SK-N-SH (cell line): ENCODE measurements around the gene FNDC1.

Experiments
- CTCF ChIP-seq: fragments of 200-600 bp; sonication (generic); IDR thresholded peaks from 2 replicates; pipeline ENCODE4 v1.6.1; 2017; ENCODE audit warnings: antibody characterized with exemption, mild to moderate bottlenecking, moderate library complexity
- ELF1 ChIP-seq: IDR thresholded peaks from 2 replicates; pipeline ENCODE4 v1.4.0; 2012
- EZH2phosphoT487 ChIP-seq: fragments of 200-600 bp; sonication (generic); IDR thresholded peaks from 2 replicates; pipeline ENCODE4 v1.6.1; 2017; ENCODE audit warnings: low read depth, mixed run types, mild to moderate bottlenecking, antibody characterized with exemption, moderate library complexity, borderline replicate concordance
- FOSL2 ChIP-seq: IDR thresholded peaks from 2 replicates; pipeline ENCODE4 v1.4.0; 2012; ENCODE audit warnings: low read depth, mild to moderate bottlenecking, moderate library complexity, borderline replicate concordance
- NFIC ChIP-seq: IDR thresholded peaks from 2 replicates; pipeline ENCODE4 v1.4.0; 2012; ENCODE audit warnings: borderline replicate concordance
- NRF1 ChIP-seq: IDR thresholded peaks from 2 replicates; pipeline ENCODE4 v1.6.1; 2012; ENCODE audit warnings: low read depth, mild to moderate bottlenecking, low read length
- POLR2AphosphoS5 ChIP-seq: IDR thresholded peaks from 2 replicates; pipeline ENCODE4 v1.6.1; 2012; ENCODE audit warnings: low read depth, low read length
- SIN3A ChIP-seq: IDR thresholded peaks from 2 replicates; pipeline ENCODE4 v1.6.1; 2012; ENCODE audit warnings: low read depth, mild to moderate bottlenecking, low read length, moderate library complexity, borderline replicate concordance
- TCF12 ChIP-seq: IDR thresholded peaks from 2 replicates; pipeline ENCODE4 v1.4.0; 2012
- TF ChIP-seq, protein P1 (sequence below): fragments of 150-350 bp; IDR thresholded peaks from 2 replicates; pipeline ENCODE4 v1.6.1; 2017; ENCODE audit warnings: antibody characterized with exemption, low read length, low read depth, borderline replicate concordance
- TF ChIP-seq, protein P2 (sequence below): IDR thresholded peaks from 2 replicates; pipeline ENCODE4 v1.6.1; 2012; ENCODE audit warnings: mild to moderate bottlenecking, low read depth, low read length, moderate library complexity
- TF ChIP-seq, protein P3 (sequence below): IDR thresholded peaks from 2 replicates; pipeline ENCODE4; 2012

DNA sequence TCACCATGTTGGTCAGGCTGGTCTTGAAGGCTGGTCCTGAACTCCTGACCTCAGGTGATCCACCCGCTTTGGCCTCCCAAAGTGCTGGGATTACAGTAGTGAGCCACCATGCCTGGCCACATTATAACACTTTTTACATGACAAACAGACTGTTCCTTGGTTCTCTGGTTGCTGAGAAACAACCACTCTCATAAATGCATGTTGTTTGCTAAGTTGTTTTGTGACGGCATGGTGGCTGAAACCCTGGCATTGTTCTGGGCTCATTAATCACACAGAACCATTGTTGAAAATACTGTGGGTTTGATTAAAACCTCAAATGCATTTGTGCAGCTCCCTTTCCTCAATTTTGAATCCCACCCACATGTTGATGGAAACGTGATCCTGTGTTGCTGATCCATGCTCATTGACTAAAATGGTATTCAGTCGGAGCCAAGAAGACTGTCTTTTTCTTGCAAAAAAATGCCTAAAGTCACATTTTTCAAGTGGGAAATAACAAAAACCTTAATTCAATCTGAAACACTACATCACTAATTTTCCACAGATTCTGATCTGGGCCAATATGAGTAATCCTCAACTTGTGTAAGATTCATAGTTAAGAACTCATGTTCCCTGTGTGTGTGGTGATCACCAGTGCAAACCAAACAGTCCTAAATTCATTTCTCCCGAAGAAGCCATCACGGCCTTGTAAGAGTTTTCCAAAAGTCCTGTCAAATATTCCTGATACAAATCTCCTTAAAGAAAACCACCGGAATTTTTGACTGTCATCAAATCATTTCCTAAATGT is 132.8 kb downstream of the FNDC1 start:
- TF ChIP-seq NRF1 (no peak), CTCF (no peak), TCF12 (no peak), EZH2phosphoT487 (no peak), SIN3A (no peak), POLR2AphosphoS5 (no peak), FOSL2 (no peak), NFIC (no peak), ELF1 (no peak)
- TF ChIP-seq, protein P1, sequence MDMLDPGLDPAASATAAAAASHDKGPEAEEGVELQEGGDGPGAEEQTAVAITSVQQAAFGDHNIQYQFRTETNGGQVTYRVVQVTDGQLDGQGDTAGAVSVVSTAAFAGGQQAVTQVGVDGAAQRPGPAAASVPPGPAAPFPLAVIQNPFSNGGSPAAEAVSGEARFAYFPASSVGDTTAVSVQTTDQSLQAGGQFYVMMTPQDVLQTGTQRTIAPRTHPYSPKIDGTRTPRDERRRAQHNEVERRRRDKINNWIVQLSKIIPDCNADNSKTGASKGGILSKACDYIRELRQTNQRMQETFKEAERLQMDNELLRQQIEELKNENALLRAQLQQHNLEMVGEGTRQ: no peak
- TF ChIP-seq, protein P2, sequence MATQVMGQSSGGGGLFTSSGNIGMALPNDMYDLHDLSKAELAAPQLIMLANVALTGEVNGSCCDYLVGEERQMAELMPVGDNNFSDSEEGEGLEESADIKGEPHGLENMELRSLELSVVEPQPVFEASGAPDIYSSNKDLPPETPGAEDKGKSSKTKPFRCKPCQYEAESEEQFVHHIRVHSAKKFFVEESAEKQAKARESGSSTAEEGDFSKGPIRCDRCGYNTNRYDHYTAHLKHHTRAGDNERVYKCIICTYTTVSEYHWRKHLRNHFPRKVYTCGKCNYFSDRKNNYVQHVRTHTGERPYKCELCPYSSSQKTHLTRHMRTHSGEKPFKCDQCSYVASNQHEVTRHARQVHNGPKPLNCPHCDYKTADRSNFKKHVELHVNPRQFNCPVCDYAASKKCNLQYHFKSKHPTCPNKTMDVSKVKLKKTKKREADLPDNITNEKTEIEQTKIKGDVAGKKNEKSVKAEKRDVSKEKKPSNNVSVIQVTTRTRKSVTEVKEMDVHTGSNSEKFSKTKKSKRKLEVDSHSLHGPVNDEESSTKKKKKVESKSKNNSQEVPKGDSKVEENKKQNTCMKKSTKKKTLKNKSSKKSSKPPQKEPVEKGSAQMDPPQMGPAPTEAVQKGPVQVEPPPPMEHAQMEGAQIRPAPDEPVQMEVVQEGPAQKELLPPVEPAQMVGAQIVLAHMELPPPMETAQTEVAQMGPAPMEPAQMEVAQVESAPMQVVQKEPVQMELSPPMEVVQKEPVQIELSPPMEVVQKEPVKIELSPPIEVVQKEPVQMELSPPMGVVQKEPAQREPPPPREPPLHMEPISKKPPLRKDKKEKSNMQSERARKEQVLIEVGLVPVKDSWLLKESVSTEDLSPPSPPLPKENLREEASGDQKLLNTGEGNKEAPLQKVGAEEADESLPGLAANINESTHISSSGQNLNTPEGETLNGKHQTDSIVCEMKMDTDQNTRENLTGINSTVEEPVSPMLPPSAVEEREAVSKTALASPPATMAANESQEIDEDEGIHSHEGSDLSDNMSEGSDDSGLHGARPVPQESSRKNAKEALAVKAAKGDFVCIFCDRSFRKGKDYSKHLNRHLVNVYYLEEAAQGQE: no peak
- TF ChIP-seq, protein P3, sequence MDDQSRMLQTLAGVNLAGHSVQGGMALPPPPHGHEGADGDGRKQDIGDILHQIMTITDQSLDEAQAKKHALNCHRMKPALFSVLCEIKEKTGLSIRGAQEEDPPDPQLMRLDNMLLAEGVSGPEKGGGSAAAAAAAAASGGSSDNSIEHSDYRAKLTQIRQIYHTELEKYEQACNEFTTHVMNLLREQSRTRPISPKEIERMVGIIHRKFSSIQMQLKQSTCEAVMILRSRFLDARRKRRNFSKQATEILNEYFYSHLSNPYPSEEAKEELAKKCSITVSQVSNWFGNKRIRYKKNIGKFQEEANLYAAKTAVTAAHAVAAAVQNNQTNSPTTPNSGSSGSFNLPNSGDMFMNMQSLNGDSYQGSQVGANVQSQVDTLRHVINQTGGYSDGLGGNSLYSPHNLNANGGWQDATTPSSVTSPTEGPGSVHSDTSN: no peak
